Measurements from ENCODE around the gene SNX4. TPM values are rescaled to one million over a fixed set of nuclear protein-coding genes. Genes with fewer than 3 reads are reported as not detected.

SNX4 gene
- total and polyA plus RNA-seq, 8 donors: 33.2 to 67.3 (median 54.2) TPM

GRCh38 chr3:125470671-125471070 lies 49.3 kb downstream of the SNX4 start:
- H3K4me1 ChIP-seq: no peaks in the 10 kb centered on the region
- DNase-seq: no peak
- H3K4me3 ChIP-seq: no peak overlapping the region
- no peaks in the 10 kb centered on the region for H3K9me3 ChIP-seq
- H3K36me3 ChIP-seq: peaks cover 0 to 83% of the 10 kb centered on the region in 2 donors
- intact Hi-C loops (cut with DNase I): no loop called here
- H3K27ac ChIP-seq: no peak overlapping the region
- TF ChIP-seq, protein P1, sequence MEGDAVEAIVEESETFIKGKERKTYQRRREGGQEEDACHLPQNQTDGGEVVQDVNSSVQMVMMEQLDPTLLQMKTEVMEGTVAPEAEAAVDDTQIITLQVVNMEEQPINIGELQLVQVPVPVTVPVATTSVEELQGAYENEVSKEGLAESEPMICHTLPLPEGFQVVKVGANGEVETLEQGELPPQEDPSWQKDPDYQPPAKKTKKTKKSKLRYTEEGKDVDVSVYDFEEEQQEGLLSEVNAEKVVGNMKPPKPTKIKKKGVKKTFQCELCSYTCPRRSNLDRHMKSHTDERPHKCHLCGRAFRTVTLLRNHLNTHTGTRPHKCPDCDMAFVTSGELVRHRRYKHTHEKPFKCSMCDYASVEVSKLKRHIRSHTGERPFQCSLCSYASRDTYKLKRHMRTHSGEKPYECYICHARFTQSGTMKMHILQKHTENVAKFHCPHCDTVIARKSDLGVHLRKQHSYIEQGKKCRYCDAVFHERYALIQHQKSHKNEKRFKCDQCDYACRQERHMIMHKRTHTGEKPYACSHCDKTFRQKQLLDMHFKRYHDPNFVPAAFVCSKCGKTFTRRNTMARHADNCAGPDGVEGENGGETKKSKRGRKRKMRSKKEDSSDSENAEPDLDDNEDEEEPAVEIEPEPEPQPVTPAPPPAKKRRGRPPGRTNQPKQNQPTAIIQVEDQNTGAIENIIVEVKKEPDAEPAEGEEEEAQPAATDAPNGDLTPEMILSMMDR (IDR thresholded peaks at IDR 0.05): no peak
- no peak for ATAC-seq
- no peaks in the 10 kb centered on the region for H3K27me3 ChIP-seq

GRCh38 chr3:125462722-125463299 lies 57.2 kb downstream of the SNX4 start:
- Histone ChIP-seq H3K4me3 (no peak overlapping the region), H3K9me3 (no peaks in the 10 kb centered on the region), H3K27ac (no peak overlapping the region), H3K4me1 (peaks cover 0 to 3% of the 10 kb centered on the region in 2 donors), H3K27me3 (no peaks in the 10 kb centered on the region), H3K36me3 (peaks cover 0 to 76% of the 10 kb centered on the region in 2 donors)
- intact Hi-C loops (cut with DNase I): no loop called here
- TF ChIP-seq, protein P1 (IDR thresholded peaks at IDR 0.05): no peak
- no peak for ATAC-seq
- DNase-seq: no peak

- Histone ChIP-seq H3K4me3 (no peak overlapping the region), H3K27ac (no peak overlapping the region), H3K36me3 (peaks cover 0 to 76% of the 10 kb centered on the region in 2 donors), H3K27me3 (no peaks in the 10 kb centered on the region), H3K9me3 (no peaks in the 10 kb centered on the region), H3K4me1 (peaks cover 0 to 3% of the 10 kb centered on the region in 2 donors)
- intact Hi-C loops (cut with DNase I): no loop called here
- DNase-seq: no peak
- ATAC-seq: no peak
- TF ChIP-seq, protein P1 (IDR thresholded peaks at IDR 0.05): no peak
These were observed 58.1 kb downstream of the SNX4 start for GRCh38 chr3:125461896-125462295.

DNA sequence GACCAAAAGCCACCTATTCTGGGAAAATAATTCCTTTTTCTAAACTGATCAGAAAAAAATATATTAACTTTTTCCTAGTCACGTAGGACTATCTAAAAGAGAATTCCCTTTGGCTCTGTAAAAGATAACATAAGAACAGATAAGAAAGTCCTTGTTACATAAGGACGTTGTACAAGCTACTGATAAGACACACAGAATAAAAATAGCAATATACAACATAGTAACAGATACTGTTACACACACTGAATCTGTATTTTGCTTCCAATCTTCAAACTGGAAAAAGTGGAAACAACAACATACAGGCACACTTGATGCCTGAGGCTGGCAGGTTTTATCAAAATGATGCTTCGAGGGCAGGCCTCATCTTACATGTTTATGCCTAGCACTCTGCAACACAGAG lies 59.8 kb downstream of the SNX4 start:
- intact Hi-C loops (cut with DNase I): no loop called here
- H3K36me3 ChIP-seq: peaks cover 0 to 79% of the 10 kb centered on the region in 2 donors
- DNase-seq: no peak
- H3K27ac ChIP-seq: no peak overlapping the region
- no peak for ATAC-seq
- peaks cover 0 to 3% of the 10 kb centered on the region in 2 donors for H3K4me1 ChIP-seq
- no peaks in the 10 kb centered on the region for H3K27me3 ChIP-seq
- H3K4me3 ChIP-seq: no peak overlapping the region
- TF ChIP-seq, protein P1 (IDR thresholded peaks at IDR 0.05): no peak
- H3K9me3 ChIP-seq: no peaks in the 10 kb centered on the region

- Histone ChIP-seq H3K36me3 (peaks cover 0 to 42% of the 10 kb centered on the region in 2 donors), H3K9me3 (peaks cover 0 to 12% of the 10 kb centered on the region in 2 donors), H3K4me1 (no peaks in the 10 kb centered on the region), H3K27me3 (no peaks in the 10 kb centered on the region), H3K4me3 (no peak overlapping the region), H3K27ac (no peak overlapping the region)
- TF ChIP-seq, protein P1 (IDR thresholded peaks at IDR 0.05): no peak
- intact Hi-C loops (cut with DNase I): no loop called here
- ATAC-seq (peak; percentile 48), DNase-seq (no peak)
These were observed 76.1 kb downstream of the SNX4 start for GRCh38 chr3:125443923-125444322.

All from left lung (tissue), 10 donors.